Testis (tissue), 3 donors: ENCODE data around the gene SHC3. TPM values are rescaled to one million over a fixed set of nuclear protein-coding genes. Genes with fewer than 3 reads are reported as not detected.
"Not testable (repeated sequence)": the region's sequence is repeated elsewhere in the genome, so short reads cannot be mapped to it uniquely, and the experiment has no call there.

Experiments
- DNase-seq: peaks from one replicate; pipeline ENCODE4 v3.0.0-alpha.2; 2019
- H3K27ac ChIP-seq, 2 donors: fragments of 200-600 bp; sonication (generic); one replicate each; pipeline ENCODE4 v1.5.1; 2019
- H3K27me3 ChIP-seq: fragments of 200-600 bp; sonication (generic); one replicate; pipeline ENCODE4 v1.5.1; 2019
- H3K36me3 ChIP-seq: fragments of 200-600 bp; sonication (generic); one replicate; pipeline ENCODE4 v1.5.1; 2017; ENCODE audit warnings: low read depth; ENCODE audit errors: missing control alignments
- H3K4me1 ChIP-seq: fragments of 200-600 bp; sonication (generic); one replicate; pipeline ENCODE4 v1.5.1; 2019
- H3K4me3 ChIP-seq, 2 donors: fragments of 200-600 bp; sonication (generic); one replicate each; pipeline ENCODE4 v1.5.1; 2017 to 2019
- H3K9me3 ChIP-seq: fragments of 200-600 bp; sonication (generic); one replicate; pipeline ENCODE4 v1.5.1; 2017
- CTCF ChIP-seq, 3 experiments: fragments of 450-650 bp in 2 of 3; fragments of 200-600 bp in 1 of 3; sonication (generic) in 1 of 3; IDR thresholded peaks; one replicate each; pipeline ENCODE4 v1.5.1; 2016 to 2019; ENCODE audit warnings: antibody characterized with exemption in 3 of 3, mild to moderate bottlenecking in 2 of 3, moderate library complexity in 1 of 3
- POLR2A ChIP-seq: fragments of 450-650 bp; IDR thresholded peaks from one replicate; pipeline ENCODE4 v1.6.1; 2017; ENCODE audit warnings: antibody characterized with exemption, mild to moderate bottlenecking, moderate library complexity
- WGBS, 2 donors: methylation state at CpG; one replicate each; pipeline ENCODE4 v1.1.5; 2018; 5-methylcytosine and 5-hydroxymethylcytosine counted together
- intact Hi-C: fragments of 100-400 bp; cut with DNase I; formaldehyde crosslinking; loops from one replicate; pipeline ENCODE4 v1.15.1; 2023; ENCODE audit warnings: low total_unique reads
- polyA plus RNA-seq: library from polyadenylated mRNA; stranded (reverse); fragments of 350-450 nt; fragmentation: Illumina TruSeq; extraction: RNeasy Lipid Tissue Mini Kit (QIAGEN cat#74804); gene quantifications from one replicate; pipeline ENCODE4 v1.2.3, GENCODE V29; 2014; ENCODE audit warnings: low read depth, low replicate concordance; ENCODE audit not compliant: insufficient read depth
- total RNA-seq, 2 donors: library from RNA; depleted of rRNA; stranded (reverse); fragments of >200 nt; gene quantifications; one replicate each; pipeline ENCODE4 v1.2.3, GENCODE V29; 2016

SHC3 gene
- total and polyA plus RNA-seq, 3 donors from 2014 or later: 0.37 to 0.87 (median 0.82) TPM

DNA sequence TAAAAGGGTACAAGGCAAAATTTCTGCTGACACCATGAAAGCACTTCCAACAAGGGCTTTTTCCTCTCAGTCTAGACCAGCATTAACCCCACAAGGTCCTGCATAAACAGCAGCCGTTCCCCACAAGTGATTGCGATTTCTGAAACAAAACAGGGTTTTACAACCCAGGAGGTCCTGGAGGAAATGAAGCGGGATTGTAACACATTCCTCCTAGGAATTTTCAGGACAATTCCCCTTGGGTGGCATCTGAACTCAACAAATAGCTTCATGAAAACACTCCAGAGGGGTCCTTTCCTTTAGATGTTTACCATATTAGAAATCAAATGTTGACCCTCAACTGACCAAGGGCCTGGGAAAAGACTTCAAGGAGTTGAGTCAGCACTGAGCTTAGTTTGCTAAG is 36.7 kb upstream of the SHC3 start:
- 81 to 89% methylated on average over 3 of the region's 3 CpGs for WGBS, 2 donors
- TF ChIP-seq CTCF (IDR thresholded peaks at IDR 0.05): no peak
- no peak for TF ChIP-seq POLR2A
- H3K4me1 ChIP-seq: no peaks in the 10 kb centered on the region
- H3K9me3 ChIP-seq: no peaks in the 10 kb centered on the region
- H3K27ac ChIP-seq: no peak overlapping the region
- no peaks in the 10 kb centered on the region for H3K27me3 ChIP-seq
- H3K4me3 ChIP-seq: no peak overlapping the region
- no peaks in the 10 kb centered on the region for H3K36me3 ChIP-seq
- no peak for DNase-seq
- intact Hi-C loops: no loop called here

DNA sequence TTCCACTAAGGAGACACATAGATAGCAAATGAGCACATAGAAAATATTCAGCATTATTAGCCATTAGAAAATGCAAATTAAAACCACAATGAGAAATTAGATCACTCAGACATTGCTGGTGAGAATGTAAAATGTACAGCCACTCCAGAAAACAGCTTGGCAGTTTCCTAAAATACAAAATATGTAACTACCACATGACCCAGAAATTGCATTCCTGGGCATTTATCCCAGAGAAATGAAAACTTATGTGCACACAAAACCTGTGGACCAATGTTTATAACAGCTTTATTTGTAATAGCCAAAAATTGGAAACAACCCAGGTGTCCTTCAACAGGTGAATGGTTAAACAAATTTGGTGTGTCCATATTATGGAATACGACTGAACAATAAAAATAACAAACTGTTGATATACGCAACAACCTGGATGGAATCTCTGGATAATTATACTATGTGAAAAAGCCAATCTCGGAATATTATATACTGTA is 34.8 kb upstream of the SHC3 start:
- intact Hi-C loops: no loop called here
- Histone ChIP-seq H3K27ac (no peak overlapping the region), H3K4me3 (no peak overlapping the region), H3K27me3 (no peaks in the 10 kb centered on the region), H3K4me1 (no peaks in the 10 kb centered on the region), H3K36me3 (no peaks in the 10 kb centered on the region), H3K9me3 (no peaks in the 10 kb centered on the region)
- DNase-seq: no peak
- WGBS, 2 donors: 94 to 95% methylated on average over 3 of the region's 3 CpGs
- TF ChIP-seq CTCF (IDR thresholded peaks at IDR 0.05): no peak
- TF ChIP-seq POLR2A: no peak

DNA sequence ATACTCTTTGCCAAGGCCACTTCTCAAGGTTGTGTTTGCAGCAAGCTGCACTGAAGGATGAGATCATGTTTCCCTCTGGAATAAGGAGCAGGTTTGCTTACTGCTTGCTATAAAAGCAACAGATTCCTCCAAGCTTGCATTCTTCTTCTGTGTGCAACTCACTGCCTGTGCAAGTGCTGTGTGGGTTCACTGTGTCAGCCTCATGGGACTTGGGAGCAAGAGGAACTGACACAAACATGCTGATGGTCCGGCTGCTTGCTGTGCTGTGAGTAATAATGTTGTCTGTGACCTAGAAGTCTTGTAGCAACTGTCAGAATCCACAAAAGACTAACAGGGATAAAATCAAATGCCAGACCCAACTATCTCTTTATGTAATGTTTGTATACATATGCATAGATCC is 33.6 kb upstream of the SHC3 start:
- no peak for TF ChIP-seq POLR2A
- TF ChIP-seq CTCF (IDR thresholded peaks at IDR 0.05): no peak
- intact Hi-C loops: no loop called here
- H3K4me1 ChIP-seq: no peaks in the 10 kb centered on the region
- no peak for DNase-seq
- no peaks in the 10 kb centered on the region for H3K36me3 ChIP-seq
- no peaks in the 10 kb centered on the region for H3K9me3 ChIP-seq
- 85 to 93% methylated on average over 1 of the region's 1 CpG for WGBS, 2 donors
- no peak overlapping the region for H3K27ac ChIP-seq
- no peaks in the 10 kb centered on the region for H3K27me3 ChIP-seq
- no peak overlapping the region for H3K4me3 ChIP-seq

- WGBS, 2 donors: 95% methylated on average over 12 of the region's 21 CpGs; no CpG with 5 or more reads in 1 of the 2 donors
- intact Hi-C loops, H3K9me3 ChIP-seq: not testable (repeated sequence)
These were observed 30.7 kb upstream of the SHC3 start for GRCh38 chr9:89209311-89209710.

DNA sequence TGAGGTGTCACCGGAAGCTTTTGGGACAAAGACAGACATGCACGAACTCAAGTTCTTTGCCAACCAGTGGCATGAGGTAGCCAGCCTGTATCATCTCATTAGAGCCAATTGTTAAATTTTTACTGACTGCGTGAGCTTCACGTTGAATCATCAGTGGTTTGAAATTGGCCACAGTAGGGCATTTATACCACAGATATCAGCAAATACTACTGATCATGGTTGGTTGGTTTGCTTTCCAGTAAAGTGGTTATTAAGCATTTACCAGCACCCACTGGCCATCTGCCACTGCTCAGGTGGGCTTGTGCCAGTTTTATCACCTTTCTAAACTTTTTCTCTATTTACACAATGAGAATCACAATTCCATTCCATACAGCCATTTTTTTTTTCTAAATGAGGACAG is 28.4 kb upstream of the SHC3 start:
- H3K4me3 ChIP-seq: no peak overlapping the region
- H3K9me3 ChIP-seq: no peaks in the 10 kb centered on the region
- intact Hi-C loops: no loop called here
- H3K27ac ChIP-seq: no peak overlapping the region
- no peaks in the 10 kb centered on the region for H3K4me1 ChIP-seq
- WGBS, 2 donors: 91 to 92% methylated on average over 4 of the region's 4 CpGs
- no peaks in the 10 kb centered on the region for H3K27me3 ChIP-seq
- DNase-seq: no peak
- H3K36me3 ChIP-seq: no peaks in the 10 kb centered on the region
- TF ChIP-seq POLR2A (no peak), CTCF (IDR thresholded peaks at IDR 0.05) (no peak)

More at GRCh38 chr9:89209311-89209710, 30.7 kb upstream of the SHC3 start:
- not testable (repeated sequence) for H3K36me3 ChIP-seq, H3K4me1 ChIP-seq, H3K27ac ChIP-seq, H3K27me3 ChIP-seq, DNase-seq, H3K4me3 ChIP-seq
